ENCODE measurements around the gene PLEKHG4B.

Gene PLEKHG4B

GRCh38 chr5:174291-174600, 82.3 kb downstream of the PLEKHG4B start:
- H3K36me3 Mint-ChIP-seq (ENCODE audit: insufficient read depth): no peaks in the 10 kb centered on the region
- DNase-seq: no peak
- ATAC-seq (replicated peaks): no peak

GRCh38 chr5:174876-175465, 83.0 kb downstream of the PLEKHG4B start:
- Mint-ChIP-seq H3K27me3 (peaks cover 30 to 48% of the 10 kb centered on the region in 2 donors), H3K9me3 (no peaks in the 10 kb centered on the region), H3K4me3 (no peak overlapping the region), H3K27ac (no peak overlapping the region), H3K4me1 (ENCODE audit: low read depth in 2 of 2) (peaks cover 0 to 2% of the 10 kb centered on the region in 2 donors), H3K36me3 (ENCODE audit: insufficient read depth) (no peaks in the 10 kb centered on the region)
- ATAC-seq (replicated peaks) (no peak), DNase-seq (no peak)

More at GRCh38 chr5:174291-174600, 82.3 kb downstream of the PLEKHG4B start:
- H3K4me1 Mint-ChIP-seq (ENCODE audit: low read depth in 2 of 2): peaks cover 0 to 2% of the 10 kb centered on the region in 2 donors
- peaks cover 24 to 41% of the 10 kb centered on the region in 2 donors for H3K27me3 Mint-ChIP-seq
- no peaks in the 10 kb centered on the region for H3K9me3 Mint-ChIP-seq
- H3K27ac Mint-ChIP-seq: no peak overlapping the region
- no peak overlapping the region for H3K4me3 Mint-ChIP-seq

- H3K27me3 Mint-ChIP-seq: peaks cover 41 to 61% of the 10 kb centered on the region in 2 donors
- no peak overlapping the region for H3K4me3 Mint-ChIP-seq
- H3K9me3 Mint-ChIP-seq: no peaks in the 10 kb centered on the region
- peaks cover 0 to 2% of the 10 kb centered on the region in 2 donors for H3K4me1 Mint-ChIP-seq (ENCODE audit: low read depth in 2 of 2)
- H3K36me3 Mint-ChIP-seq (ENCODE audit: insufficient read depth): no peaks in the 10 kb centered on the region
- H3K27ac Mint-ChIP-seq: no peak overlapping the region
- ATAC-seq (replicated peaks): no peak
- DNase-seq: no peak
Measured at GRCh38 chr5:176296-176823, 84.4 kb downstream of the PLEKHG4B start.

GRCh38 chr5:178110-178509, 86.1 kb downstream of the PLEKHG4B start:
- H3K27me3 Mint-ChIP-seq: peaks cover 41 to 65% of the 10 kb centered on the region in 2 donors

GRCh38 chr5:179401-179800, 87.4 kb downstream of the PLEKHG4B start:
- Mint-ChIP-seq H3K9me3 (no peaks in the 10 kb centered on the region), H3K4me3 (no peak overlapping the region), H3K36me3 (ENCODE audit: insufficient read depth) (no peaks in the 10 kb centered on the region), H3K27me3 (peaks cover 35 to 52% of the 10 kb centered on the region in 2 donors), H3K4me1 (ENCODE audit: low read depth in 2 of 2) (no peaks in the 10 kb centered on the region), H3K27ac (no peak overlapping the region)
- DNase-seq (no peak), ATAC-seq (replicated peaks) (no peak)

More at GRCh38 chr5:178110-178509, 86.1 kb downstream of the PLEKHG4B start:
- Mint-ChIP-seq H3K9me3 (no peaks in the 10 kb centered on the region), H3K4me3 (no peak overlapping the region), H3K4me1 (ENCODE audit: low read depth in 2 of 2) (peaks cover 0 to 2% of the 10 kb centered on the region in 2 donors), H3K27ac (no peak overlapping the region), H3K36me3 (ENCODE audit: insufficient read depth) (no peaks in the 10 kb centered on the region)
- DNase-seq (no peak), ATAC-seq (replicated peaks) (no peak)

GRCh38 chr5:180286-180918, 88.4 kb downstream of the PLEKHG4B start:
- peaks cover 35 to 42% of the 10 kb centered on the region in 2 donors for H3K27me3 Mint-ChIP-seq
- H3K9me3 Mint-ChIP-seq: no peaks in the 10 kb centered on the region
- H3K27ac Mint-ChIP-seq: no peak overlapping the region
- H3K4me3 Mint-ChIP-seq: no peak overlapping the region
- ATAC-seq (replicated peaks) (no peak), DNase-seq (no peak)
- no peaks in the 10 kb centered on the region for H3K4me1 Mint-ChIP-seq (ENCODE audit: low read depth in 2 of 2)
- no peaks in the 10 kb centered on the region for H3K36me3 Mint-ChIP-seq (ENCODE audit: insufficient read depth)

- Mint-ChIP-seq H3K4me1 (ENCODE audit: low read depth in 2 of 2) (no peaks in the 10 kb centered on the region), H3K27ac (no peak overlapping the region), H3K27me3 (peaks cover 35 to 39% of the 10 kb centered on the region in 2 donors), H3K9me3 (no peaks in the 10 kb centered on the region), H3K4me3 (no peak overlapping the region), H3K36me3 (ENCODE audit: insufficient read depth) (no peaks in the 10 kb centered on the region)
- ATAC-seq (replicated peaks) (no peak), DNase-seq (no peak)
Measured at GRCh38 chr5:181160-181559, 89.2 kb downstream of the PLEKHG4B start.

- H3K27ac Mint-ChIP-seq: no peak overlapping the region
- DNase-seq (no peak), ATAC-seq (replicated peaks) (no peak)
- peaks cover 35 to 39% of the 10 kb centered on the region in 2 donors for H3K27me3 Mint-ChIP-seq
- no peaks in the 10 kb centered on the region for H3K36me3 Mint-ChIP-seq (ENCODE audit: insufficient read depth)
- H3K9me3 Mint-ChIP-seq: no peaks in the 10 kb centered on the region
- no peak overlapping the region for H3K4me3 Mint-ChIP-seq
- H3K4me1 Mint-ChIP-seq (ENCODE audit: low read depth in 2 of 2): no peaks in the 10 kb centered on the region
Measured at GRCh38 chr5:181566-181965, 89.6 kb downstream of the PLEKHG4B start.

GRCh38 chr5:182126-182525, 90.2 kb downstream of the PLEKHG4B start:
- Mint-ChIP-seq H3K9me3 (no peaks in the 10 kb centered on the region), H3K27ac (no peak overlapping the region), H3K4me3 (no peak overlapping the region), H3K36me3 (ENCODE audit: insufficient read depth) (no peaks in the 10 kb centered on the region), H3K4me1 (ENCODE audit: low read depth in 2 of 2) (no peaks in the 10 kb centered on the region), H3K27me3 (peaks cover 33 to 39% of the 10 kb centered on the region in 2 donors)
- DNase-seq: no peak
- no peak for ATAC-seq (replicated peaks)

- Mint-ChIP-seq H3K4me1 (ENCODE audit: low read depth in 2 of 2) (peaks cover 5 to 7% of the 10 kb centered on the region in 2 donors), H3K27ac (no peak overlapping the region), H3K27me3 (peaks cover 23 to 42% of the 10 kb centered on the region in 2 donors), H3K4me3 (no peak overlapping the region), H3K36me3 (ENCODE audit: insufficient read depth) (peaks cover 3% of the 10 kb centered on the region), H3K9me3 (no peaks in the 10 kb centered on the region)
- no peak for DNase-seq
- ATAC-seq (replicated peaks): no peak
Measured at GRCh38 chr5:184471-184870, 92.5 kb downstream of the PLEKHG4B start.

GRCh38 chr5:185095-186070, 93.4 kb downstream of the PLEKHG4B start:
- peaks cover 5 to 11% of the 10 kb centered on the region in 2 donors for H3K4me1 Mint-ChIP-seq (ENCODE audit: low read depth in 2 of 2)
- H3K4me3 Mint-ChIP-seq: no peak overlapping the region
- H3K27me3 Mint-ChIP-seq: peaks cover 22 to 34% of the 10 kb centered on the region in 2 donors
- DNase-seq: no peak
- H3K9me3 Mint-ChIP-seq: no peaks in the 10 kb centered on the region
- no peak for ATAC-seq (replicated peaks)
- no peak overlapping the region for H3K27ac Mint-ChIP-seq
- H3K36me3 Mint-ChIP-seq (ENCODE audit: insufficient read depth): peaks cover 3% of the 10 kb centered on the region

GRCh38 chr5:186091-187041, 94.4 kb downstream of the PLEKHG4B start:
- no peaks in the 10 kb centered on the region for H3K9me3 Mint-ChIP-seq
- no peak overlapping the region for H3K27ac Mint-ChIP-seq
- H3K36me3 Mint-ChIP-seq (ENCODE audit: insufficient read depth): peaks cover 3% of the 10 kb centered on the region
- peaks cover 5 to 11% of the 10 kb centered on the region in 2 donors for H3K4me1 Mint-ChIP-seq (ENCODE audit: low read depth in 2 of 2)
- ATAC-seq (replicated peaks) (no peak), DNase-seq (no peak)
- peaks cover 16 to 35% of the 10 kb centered on the region in 2 donors for H3K27me3 Mint-ChIP-seq
- no peak overlapping the region for H3K4me3 Mint-ChIP-seq

All from effector memory CD8-positive, alpha-beta T cell (primary cell).